Measurements from ENCODE around the gene PEPD.

PEPD gene

DNA sequence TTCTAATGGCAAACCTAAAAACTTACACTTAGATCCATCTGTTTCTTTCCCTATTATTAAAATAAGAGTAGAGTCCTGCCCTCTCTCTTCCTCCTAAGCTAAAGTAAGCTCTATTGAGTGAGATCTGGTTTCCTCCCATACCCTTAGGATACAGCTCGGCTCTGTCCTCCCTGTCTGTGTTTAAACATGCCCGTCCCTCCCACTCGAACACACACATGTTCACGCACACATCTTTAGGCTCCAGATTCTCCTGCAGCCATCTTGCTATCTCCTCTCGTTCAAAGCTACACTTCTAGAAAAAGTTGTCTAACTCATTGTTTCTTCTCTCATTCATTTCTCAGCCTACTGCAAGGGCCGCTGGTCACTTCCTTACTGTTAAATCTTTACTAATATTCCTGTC lies 163.2 kb downstream of the PEPD start:
- H3K27ac Mint-ChIP-seq, result no peak overlapping the region
- no peaks in the 10 kb centered on the region for H3K4me1 Mint-ChIP-seq
- H3K27me3 Mint-ChIP-seq, result peaks cover 17% of the 10 kb centered on the region
- H3K9me3 Mint-ChIP-seq, result peaks cover 14% of the 10 kb centered on the region
- H3K4me3 Mint-ChIP-seq, result no peak overlapping the region
- ATAC-seq, result no peak
- H3K36me3 Mint-ChIP-seq, result no peaks in the 10 kb centered on the region

DNA sequence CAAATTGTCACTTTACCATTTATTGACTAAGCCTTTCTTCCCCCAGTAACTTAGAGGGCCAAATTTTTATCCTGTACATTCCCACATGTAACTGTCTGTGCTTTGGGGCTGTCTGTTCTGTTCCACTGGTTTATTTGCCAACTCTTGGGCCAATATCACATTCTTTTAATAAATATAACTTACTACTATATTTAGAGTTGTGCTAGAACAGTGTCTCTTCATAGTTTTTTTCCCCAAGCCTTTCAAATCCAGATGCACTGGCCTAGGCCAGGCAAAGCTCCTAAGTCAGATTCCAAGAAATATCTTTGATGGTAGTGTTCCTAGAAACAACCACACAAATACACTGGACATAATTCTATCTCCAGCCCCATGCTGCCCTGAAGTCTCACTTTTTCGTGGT lies 164.0 kb downstream of the PEPD start:
- Mint-ChIP-seq H3K9me3 (peaks cover 14% of the 10 kb centered on the region), H3K4me3 (no peak overlapping the region), H3K27ac (no peak overlapping the region), H3K36me3 (no peaks in the 10 kb centered on the region), H3K27me3 (peaks cover 15% of the 10 kb centered on the region), H3K4me1 (no peaks in the 10 kb centered on the region)
- ATAC-seq, result no peak

DNA sequence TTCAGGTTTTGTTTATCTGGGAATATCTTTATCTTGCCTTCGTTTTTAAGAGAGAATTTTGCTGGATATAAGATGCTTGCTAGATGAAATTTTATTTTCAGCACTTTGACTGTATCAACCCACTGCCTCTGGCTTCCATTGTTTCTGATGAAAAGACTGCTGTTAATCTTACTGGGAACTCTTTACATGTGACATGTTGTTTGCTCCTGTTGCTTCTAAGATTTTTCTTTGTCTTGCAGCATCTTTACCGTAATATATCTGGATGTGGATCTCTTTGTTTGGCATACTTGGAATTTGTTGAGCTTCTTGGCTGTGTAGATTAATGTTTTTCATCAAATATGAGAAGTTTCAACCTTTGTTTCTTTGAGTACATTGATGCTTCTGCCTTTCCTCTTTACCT lies 166.1 kb downstream of the PEPD start:
- peaks cover 18% of the 10 kb centered on the region for H3K27me3 Mint-ChIP-seq
- H3K4me1 Mint-ChIP-seq, result no peaks in the 10 kb centered on the region
- H3K4me3 Mint-ChIP-seq, result no peak overlapping the region
- no peak overlapping the region for H3K27ac Mint-ChIP-seq
- H3K36me3 Mint-ChIP-seq, result no peaks in the 10 kb centered on the region
- peaks cover 14% of the 10 kb centered on the region for H3K9me3 Mint-ChIP-seq
- ATAC-seq, result no peak

DNA sequence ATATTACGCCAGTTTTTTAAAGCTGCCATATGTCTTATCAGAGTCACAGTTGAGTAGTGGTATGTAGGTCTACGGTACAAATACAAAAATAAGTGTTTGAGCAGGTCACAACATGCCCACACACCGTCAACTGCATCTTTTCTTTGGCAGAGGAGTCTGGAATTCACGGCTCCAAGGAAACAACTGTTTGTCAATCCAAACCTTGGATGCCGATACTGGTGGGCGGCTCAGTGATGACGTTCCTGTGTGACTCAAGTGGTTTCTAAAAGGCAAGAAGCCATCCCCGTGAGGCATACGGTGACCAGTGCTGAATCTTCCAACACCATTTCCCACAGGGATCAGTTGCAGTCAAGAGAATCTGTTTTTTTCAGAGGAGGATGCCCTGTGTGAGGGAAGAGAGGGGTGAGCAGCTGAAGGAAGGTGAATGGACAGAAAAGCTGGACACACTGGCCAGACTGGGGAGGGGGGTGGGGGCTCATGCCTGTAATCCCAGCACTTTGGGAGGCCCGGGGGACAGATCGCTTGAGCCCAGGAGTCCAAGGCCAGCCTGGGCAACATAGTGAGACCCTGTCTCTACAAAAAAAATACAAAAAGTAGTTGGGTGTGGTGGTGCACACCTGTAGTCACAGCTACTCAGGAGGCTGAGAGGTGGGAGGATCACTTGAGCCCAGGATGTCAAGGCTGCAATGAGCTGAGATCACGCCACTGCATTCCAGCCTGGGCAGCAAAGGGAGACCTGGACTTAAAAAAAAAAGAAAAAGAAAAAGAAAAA lies 170.9 kb downstream of the PEPD start:
- no peaks in the 10 kb centered on the region for H3K36me3 Mint-ChIP-seq
- peaks cover 33% of the 10 kb centered on the region for H3K27me3 Mint-ChIP-seq
- peaks cover 9% of the 10 kb centered on the region for H3K9me3 Mint-ChIP-seq
- no peak overlapping the region for H3K27ac Mint-ChIP-seq
- H3K4me1 Mint-ChIP-seq, result no peaks in the 10 kb centered on the region
- H3K4me3 Mint-ChIP-seq, result no peak overlapping the region
- ATAC-seq, result no peak

DNA sequence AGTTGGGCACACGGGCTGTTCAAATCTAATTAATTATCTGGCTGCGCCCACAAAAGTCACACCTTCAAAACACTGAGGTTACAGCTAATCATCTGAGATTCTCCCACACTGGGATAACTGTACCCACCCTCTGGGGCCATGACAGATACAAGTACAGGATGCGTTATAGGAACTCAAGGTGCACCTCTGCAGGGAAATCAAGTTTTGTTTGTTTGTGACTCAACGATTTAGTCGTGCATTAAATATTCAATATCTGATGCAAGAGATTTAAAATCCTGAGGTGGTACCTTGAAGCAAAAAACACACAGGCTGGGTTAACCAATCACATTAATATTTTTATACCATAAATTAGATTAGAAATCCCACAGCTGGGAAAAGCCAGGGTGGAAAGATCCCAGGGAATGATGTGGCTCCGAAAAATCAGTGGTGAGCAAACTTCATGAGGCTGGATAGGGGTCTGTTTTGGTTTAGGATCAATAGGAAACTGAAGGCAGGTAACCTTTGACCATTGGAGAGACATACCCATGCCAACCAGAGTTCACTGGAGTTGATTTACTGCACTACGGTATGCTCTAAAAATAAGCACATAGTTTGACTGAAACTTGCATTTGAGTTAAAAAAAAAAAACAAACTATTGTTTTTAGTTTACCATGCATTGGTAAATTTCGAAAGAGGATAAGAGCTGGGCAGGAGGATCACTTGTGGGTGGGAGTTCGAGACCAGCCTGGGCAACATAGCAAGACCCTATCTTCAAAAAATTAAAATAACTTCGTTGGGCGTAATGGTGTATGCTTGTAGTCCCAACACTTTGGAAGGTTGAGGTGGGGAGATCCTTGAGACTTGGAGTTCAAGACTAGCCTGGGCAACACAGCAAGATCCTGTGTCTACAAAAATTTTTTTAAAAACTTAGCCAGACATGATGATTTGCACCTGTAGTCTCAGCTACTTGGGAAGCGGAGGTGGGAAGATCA lies 172.0 kb downstream of the PEPD start:
- Mint-ChIP-seq H3K27me3 (peaks cover 44% of the 10 kb centered on the region), H3K36me3 (no peaks in the 10 kb centered on the region), H3K4me1 (no peaks in the 10 kb centered on the region), H3K9me3 (peaks cover 3% of the 10 kb centered on the region), H3K27ac (no peak overlapping the region), H3K4me3 (no peak overlapping the region)
- ATAC-seq, result no peak

DNA sequence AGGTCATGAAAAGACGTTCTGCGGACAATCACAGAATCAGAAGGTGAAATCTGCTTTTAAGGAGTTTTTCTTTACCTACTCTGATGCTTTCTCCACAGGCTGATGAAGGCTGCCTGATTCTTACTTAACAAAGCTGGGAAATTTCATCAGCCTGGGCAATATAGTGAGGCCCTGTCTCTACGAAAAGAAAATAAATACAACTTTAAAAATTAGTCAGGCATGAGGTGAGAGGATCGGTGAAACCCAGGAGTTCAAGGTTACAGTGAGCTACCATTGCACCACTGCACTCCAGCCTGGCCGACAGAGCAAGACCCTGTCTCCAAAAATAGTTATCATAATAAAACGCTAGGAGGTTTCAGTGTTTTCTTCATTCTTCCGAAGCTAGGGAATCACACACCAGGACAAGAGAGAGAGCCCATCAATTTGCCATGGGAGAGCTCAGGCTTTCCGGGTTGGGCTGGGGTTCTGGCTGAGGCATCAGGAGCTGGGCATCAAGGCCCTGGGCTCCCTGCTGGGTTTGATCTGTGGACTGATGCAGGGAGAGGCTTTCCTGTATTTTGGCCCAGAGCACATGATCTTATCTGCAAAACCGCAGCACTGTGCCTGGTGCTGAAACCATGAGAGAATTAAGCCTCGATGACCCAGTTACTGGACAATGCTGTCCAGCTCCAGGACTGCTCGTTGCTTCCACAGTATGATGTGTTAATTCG lies 173.1 kb downstream of the PEPD start:
- no peaks in the 10 kb centered on the region for H3K9me3 Mint-ChIP-seq
- ATAC-seq, result no peak
- H3K27me3 Mint-ChIP-seq, result peaks cover 52% of the 10 kb centered on the region
- no peaks in the 10 kb centered on the region for H3K36me3 Mint-ChIP-seq
- no peak overlapping the region for H3K27ac Mint-ChIP-seq
- H3K4me1 Mint-ChIP-seq, result no peaks in the 10 kb centered on the region
- H3K4me3 Mint-ChIP-seq, result no peak overlapping the region

DNA sequence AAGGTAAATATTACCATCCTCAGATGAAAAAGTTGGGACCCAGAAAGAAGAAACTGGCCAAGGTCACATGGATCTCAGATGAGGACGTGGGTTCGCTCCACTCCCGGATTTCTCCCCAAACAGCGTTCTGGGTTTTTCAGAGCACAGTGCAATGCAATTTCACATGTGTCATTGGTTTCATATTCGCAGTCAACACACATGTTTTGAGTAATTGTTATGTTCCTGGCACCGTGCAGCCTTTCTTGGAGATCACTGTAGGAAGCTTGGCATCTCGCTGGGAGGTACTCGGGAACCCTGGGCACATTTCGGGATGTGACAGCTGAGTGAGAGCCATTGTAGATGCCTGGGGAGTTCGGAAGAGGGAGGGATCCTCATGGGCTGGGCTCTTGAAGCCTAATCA lies 174.3 kb downstream of the PEPD start:
- no peak for ATAC-seq
- peaks cover 53% of the 10 kb centered on the region for H3K27me3 Mint-ChIP-seq
- no peaks in the 10 kb centered on the region for H3K36me3 Mint-ChIP-seq
- no peaks in the 10 kb centered on the region for H3K4me1 Mint-ChIP-seq
- H3K4me3 Mint-ChIP-seq, result no peak overlapping the region
- H3K27ac Mint-ChIP-seq, result no peak overlapping the region
- H3K9me3 Mint-ChIP-seq, result no peaks in the 10 kb centered on the region

DNA sequence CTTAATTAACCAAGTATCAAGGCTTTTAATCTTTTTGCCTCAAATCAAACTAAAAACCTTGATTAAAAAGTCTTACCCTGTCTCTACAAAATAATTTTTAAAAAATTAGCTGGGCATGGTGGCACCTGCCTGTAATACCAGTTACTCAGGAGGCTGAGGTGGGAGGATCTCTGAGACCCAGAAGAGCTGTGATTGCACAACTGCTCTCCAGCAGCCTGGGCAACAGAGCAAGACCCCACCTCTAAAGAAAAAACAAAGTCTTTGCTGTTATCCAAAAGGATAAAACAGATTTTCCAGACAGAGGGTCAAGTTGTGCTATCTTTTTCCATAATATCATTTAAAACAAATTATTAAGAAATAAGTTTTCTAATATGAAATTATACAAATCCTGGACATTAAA lies 174.9 kb downstream of the PEPD start:
- Mint-ChIP-seq H3K36me3 (no peaks in the 10 kb centered on the region), H3K9me3 (no peaks in the 10 kb centered on the region), H3K27me3 (peaks cover 59% of the 10 kb centered on the region), H3K4me1 (no peaks in the 10 kb centered on the region), H3K4me3 (no peak overlapping the region), H3K27ac (no peak overlapping the region)
- no peak for ATAC-seq

DNA sequence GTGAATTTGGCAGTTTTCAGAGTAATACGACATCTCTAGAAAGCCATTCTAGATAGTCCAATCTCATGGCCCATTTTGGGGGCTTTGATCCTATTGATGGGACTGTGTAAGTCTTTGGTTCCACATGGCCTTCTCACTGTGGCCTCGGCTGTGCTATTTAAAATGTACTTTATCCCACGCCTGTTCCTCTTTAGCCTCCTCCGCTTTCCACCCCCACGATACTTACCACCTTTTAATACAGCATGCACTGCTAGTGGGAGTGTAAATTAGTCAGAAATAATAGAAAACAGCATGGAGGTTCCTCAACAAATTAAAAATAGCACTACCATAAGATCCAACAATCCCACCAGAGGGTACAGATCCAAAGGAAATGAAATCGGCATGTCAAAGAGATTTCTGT lies 176.4 kb downstream of the PEPD start:
- no peak overlapping the region for H3K4me3 Mint-ChIP-seq
- no peak for ATAC-seq
- H3K4me1 Mint-ChIP-seq, result no peaks in the 10 kb centered on the region
- peaks cover 67% of the 10 kb centered on the region for H3K27me3 Mint-ChIP-seq
- no peak overlapping the region for H3K27ac Mint-ChIP-seq
- H3K9me3 Mint-ChIP-seq, result no peaks in the 10 kb centered on the region
- H3K36me3 Mint-ChIP-seq, result no peaks in the 10 kb centered on the region

DNA sequence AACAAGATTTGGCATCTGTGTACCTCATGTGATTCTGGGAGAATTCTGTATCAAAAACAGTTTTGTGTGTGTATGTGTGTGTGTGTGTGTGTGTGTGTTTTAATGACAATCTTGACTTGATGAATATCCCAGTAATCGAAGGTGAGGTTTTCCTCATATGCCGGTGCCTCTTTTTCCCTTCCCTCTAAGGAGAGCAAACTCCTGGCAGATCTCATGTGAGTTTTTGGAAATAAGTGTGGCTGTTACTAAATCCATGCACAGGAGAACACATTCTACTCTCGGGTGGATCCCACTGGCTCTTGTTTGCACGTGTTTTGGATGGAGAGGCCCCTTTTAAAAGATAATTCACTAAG lies 177.0 kb downstream of the PEPD start:
- Mint-ChIP-seq H3K27me3 (peaks cover 66% of the 10 kb centered on the region), H3K36me3 (no peaks in the 10 kb centered on the region), H3K4me3 (no peak overlapping the region), H3K9me3 (no peaks in the 10 kb centered on the region), H3K27ac (no peak overlapping the region), H3K4me1 (no peaks in the 10 kb centered on the region)
- no peak for ATAC-seq

DNA sequence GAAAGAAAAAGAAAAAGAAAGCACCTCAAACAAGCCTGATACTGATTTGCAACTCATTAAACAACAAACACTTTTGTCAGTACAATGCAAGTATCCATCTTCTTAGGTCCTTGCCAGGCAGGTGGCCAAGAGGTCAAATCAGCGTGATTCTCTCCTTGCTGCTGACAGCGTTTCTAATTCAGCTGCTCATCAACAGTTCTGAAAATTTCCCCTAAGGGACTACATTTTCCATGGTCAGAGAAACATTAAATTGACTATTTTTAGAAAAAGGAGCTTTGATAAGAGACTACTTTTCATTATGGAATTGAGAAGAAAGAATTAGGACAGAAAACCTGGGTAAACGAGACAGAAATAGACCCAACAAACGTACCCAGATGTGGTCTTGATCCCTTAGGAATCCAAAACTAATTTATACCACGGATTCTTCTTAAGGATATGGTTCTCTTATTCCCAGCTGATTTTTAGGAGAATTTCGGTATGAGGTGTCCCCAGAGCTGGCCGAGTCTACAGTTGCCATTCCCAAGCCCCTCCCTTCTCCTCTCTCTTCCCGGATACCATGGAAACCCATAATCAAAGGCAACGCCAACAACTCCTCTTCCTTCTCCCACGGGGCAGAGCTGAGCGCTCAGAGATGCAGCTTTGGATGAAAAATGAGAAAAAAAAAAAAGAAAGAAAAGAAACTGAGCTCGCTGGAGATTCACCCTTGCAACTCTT lies 177.6 kb downstream of the PEPD start:
- H3K9me3 Mint-ChIP-seq, result no peaks in the 10 kb centered on the region
- H3K27ac Mint-ChIP-seq, result no peak overlapping the region
- H3K27me3 Mint-ChIP-seq, result peaks cover 72% of the 10 kb centered on the region
- H3K4me1 Mint-ChIP-seq, result no peaks in the 10 kb centered on the region
- ATAC-seq, result no peak
- H3K4me3 Mint-ChIP-seq, result no peak overlapping the region
- H3K36me3 Mint-ChIP-seq, result no peaks in the 10 kb centered on the region

DNA sequence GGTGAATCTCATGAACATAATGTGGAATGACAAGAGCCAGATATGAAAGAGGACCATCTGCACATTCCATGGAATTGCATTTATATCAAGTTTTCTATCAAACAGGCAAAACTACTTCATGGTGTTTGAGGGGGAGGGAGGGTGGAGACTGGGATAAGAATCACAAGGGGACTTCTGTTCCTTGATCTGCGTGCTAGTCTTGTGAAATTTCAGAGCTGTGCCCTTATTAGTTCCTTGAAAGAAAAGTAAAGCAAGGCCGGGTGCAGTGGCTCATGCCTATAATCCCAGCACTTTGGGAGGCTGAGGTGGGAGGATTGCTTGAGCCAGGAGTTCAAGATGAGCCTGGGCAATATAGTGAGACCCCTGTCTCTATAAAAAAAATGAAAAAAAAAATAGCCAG lies 178.3 kb downstream of the PEPD start:
- ATAC-seq, result no peak
- Mint-ChIP-seq H3K4me1 (no peaks in the 10 kb centered on the region), H3K36me3 (no peaks in the 10 kb centered on the region), H3K27ac (no peak overlapping the region), H3K9me3 (no peaks in the 10 kb centered on the region), H3K27me3 (peaks cover 72% of the 10 kb centered on the region), H3K4me3 (no peak overlapping the region)

DNA sequence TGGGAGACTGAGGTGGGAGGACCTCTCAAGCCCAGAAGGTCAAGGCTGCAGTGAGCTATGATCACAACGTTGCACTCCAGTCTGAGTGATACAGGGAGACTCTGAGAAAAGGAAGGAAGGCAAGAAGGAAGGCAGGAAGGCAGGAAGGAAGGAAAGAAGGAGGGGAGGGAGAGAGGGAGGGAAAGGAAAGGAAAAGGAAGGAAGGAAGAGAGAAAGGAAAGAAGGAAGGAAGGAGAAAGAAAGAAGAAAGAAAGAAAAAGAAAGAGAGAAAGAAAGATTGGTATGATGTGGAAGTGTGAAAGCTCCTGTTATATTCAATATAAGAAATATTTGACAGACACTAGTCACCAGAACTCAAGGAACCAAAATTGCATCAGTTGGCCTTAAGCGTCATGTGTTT lies 180.6 kb downstream of the PEPD start:
- H3K27me3 Mint-ChIP-seq, result peaks cover 55% of the 10 kb centered on the region
- H3K4me3 Mint-ChIP-seq, result no peak overlapping the region
- ATAC-seq, result no peak
- peaks cover 3% of the 10 kb centered on the region for H3K9me3 Mint-ChIP-seq
- no peaks in the 10 kb centered on the region for H3K4me1 Mint-ChIP-seq
- no peak overlapping the region for H3K27ac Mint-ChIP-seq
- no peaks in the 10 kb centered on the region for H3K36me3 Mint-ChIP-seq

DNA sequence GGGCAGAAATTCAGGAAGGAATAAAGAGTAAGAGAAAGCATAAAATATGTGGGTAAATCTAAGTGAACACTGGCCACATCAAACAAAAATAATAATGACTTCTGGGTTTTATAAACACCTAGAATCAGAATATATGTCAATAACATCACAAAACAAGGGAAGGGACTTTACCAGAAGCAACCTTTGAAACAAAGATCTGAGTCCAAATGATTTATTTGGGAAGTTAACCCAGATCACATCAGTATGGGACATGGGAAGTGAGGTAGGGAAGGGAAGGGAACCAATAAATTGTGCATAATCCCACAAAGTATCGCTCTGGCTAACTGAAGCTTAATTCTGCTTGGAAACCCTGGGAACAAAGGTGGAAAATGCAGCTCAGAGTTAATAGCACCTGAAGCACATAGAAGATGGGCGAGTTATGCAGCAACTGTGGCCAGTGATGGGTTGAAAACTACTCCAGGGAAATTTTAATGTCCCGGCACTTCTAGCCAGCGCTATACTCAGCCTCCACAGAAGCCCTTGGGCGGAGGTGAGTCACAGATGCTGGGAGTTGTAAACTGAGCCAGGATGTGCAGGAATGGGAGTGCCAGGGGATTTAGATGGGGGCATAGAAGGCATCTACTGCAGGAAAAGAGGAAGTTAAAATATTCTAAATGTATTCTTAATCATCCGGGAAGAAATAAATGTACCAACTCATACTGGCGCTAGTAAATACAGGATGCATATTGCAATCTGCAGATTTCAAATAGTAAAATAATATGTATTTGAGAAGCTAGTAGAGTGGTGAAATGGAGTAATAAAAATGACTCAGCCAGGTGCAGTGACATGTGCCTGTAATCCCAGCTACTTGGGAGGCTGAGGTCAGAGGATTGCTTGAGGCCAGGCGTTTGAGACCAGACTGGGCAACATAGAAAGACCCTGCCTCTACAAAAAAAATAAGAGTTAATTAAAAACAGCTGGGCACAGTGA lies 182.3 kb downstream of the PEPD start:
- ATAC-seq, result no peak
- Mint-ChIP-seq H3K27ac (no peak overlapping the region), H3K9me3 (peaks cover 3% of the 10 kb centered on the region), H3K4me1 (no peaks in the 10 kb centered on the region), H3K36me3 (no peaks in the 10 kb centered on the region), H3K27me3 (peaks cover 38% of the 10 kb centered on the region), H3K4me3 (no peak overlapping the region)

All from stimulated activated memory B cell treated with anti-CD40 and anti-IgM and Interleukin-4, amounts not matched to agents 10 μg/mL and 1 μg/mL and 100 μg/mL, for 72 hours (primary cell).